ENCODE results near the gene RAD51B.

RAD51B gene

GRCh38 chr14:67943947-67944346 is 124.4 kb downstream of the RAD51B start:
- POLR2A ChIA-PET: interaction anchor here (0.7 kb wide), 2 partner anchors 193 to 881 kb away, joined by 5 to 6 read pairs; no protein-coding TSS in a partner anchor

More at GRCh38 chr14:67943947-67944346, 124.4 kb downstream of the RAD51B start:
- Histone ChIP-seq H3K9me3 (ENCODE audit: control insufficient read depth, insufficient read depth, low read depth, low read length) (no peaks in the 10 kb centered on the region), H3K4me1 (ENCODE audit: control insufficient read depth, insufficient read depth, low read length) (peaks cover 34% of the 10 kb centered on the region), H3K27ac (ENCODE audit: extremely low read depth, low read depth, low read length) (no peak overlapping the region), H3K4me3 (ENCODE audit: low read depth, low read length) (no peak overlapping the region), H3K36me3 (ENCODE audit: control insufficient read depth in 2 of 2, insufficient read depth in 1 of 2, low read length in 2 of 2) (no peaks in the 10 kb centered on the region)
- TF ChIP-seq ZFHX2 (tag by site-specific recombination; conservative IDR thresholded peaks at IDR 0.05) (peak; percentile 64), ZNF654 (tag by site-specific recombination; IDR thresholded peaks at IDR 0.05; ENCODE audit: low read depth) (peak; percentile 93), ZNF19 (tag by site-specific recombination; IDR thresholded peaks at IDR 0.05; ENCODE audit: low read depth) (no peak), ZBTB10 (tag by site-specific recombination; IDR thresholded peaks at IDR 0.05) (no peak), ZNF830 (tag by site-specific recombination; IDR thresholded peaks at IDR 0.05; ENCODE audit: low read depth) (no peak), ZSCAN30 (tag by site-specific recombination; IDR thresholded peaks at IDR 0.05) (peak; percentile 47; the same call in 1 of the 2 replicates), PRDM6 (tag by site-specific recombination; IDR thresholded peaks at IDR 0.05) (peak; percentile 49), ZNF2 (tag by site-specific recombination; IDR thresholded peaks at IDR 0.05) (0 out of 2 replicates have a peak, but pooled peaks have one; percentile 52), BCL6B (tag by site-specific recombination; IDR thresholded peaks at IDR 0.05) (peak; percentile 93), ZNF341 (tag by site-specific recombination; IDR thresholded peaks at IDR 0.05; ENCODE audit: low read depth) (peak; percentile 54), KLF10 (tag by site-specific recombination; IDR thresholded peaks at IDR 0.05) (peak; percentile 18; the same call in 1 of the 2 replicates), ZNF391 (tag by site-specific recombination; IDR thresholded peaks at IDR 0.05; ENCODE audit: borderline replicate concordance, low read depth) (peak; percentile 41; the same call in 1 of the 2 replicates), ZNF274 (IDR thresholded peaks at IDR 0.05; ENCODE audit: low read length) (no peak), ZNF274 (tag by site-specific recombination; IDR thresholded peaks at IDR 0.05; ENCODE audit: borderline replicate concordance) (no peak), SP2 (tag by site-specific recombination; IDR thresholded peaks at IDR 0.05) (no peak), EGR2 (tag by site-specific recombination; IDR thresholded peaks at IDR 0.05; ENCODE audit: low read depth) (0 out of 2 replicates have a peak, but pooled peaks have one; percentile 21), ZNF660 (tag by site-specific recombination; IDR thresholded peaks at IDR 0.05) (0 out of 2 replicates have a peak, but pooled peaks have one; percentile 35), CTCF (tag by site-specific recombination; IDR thresholded peaks at IDR 0.05) (peak; percentile 58; the same call in 1 of the 2 replicates)
- TF ChIP-seq, protein P1, sequence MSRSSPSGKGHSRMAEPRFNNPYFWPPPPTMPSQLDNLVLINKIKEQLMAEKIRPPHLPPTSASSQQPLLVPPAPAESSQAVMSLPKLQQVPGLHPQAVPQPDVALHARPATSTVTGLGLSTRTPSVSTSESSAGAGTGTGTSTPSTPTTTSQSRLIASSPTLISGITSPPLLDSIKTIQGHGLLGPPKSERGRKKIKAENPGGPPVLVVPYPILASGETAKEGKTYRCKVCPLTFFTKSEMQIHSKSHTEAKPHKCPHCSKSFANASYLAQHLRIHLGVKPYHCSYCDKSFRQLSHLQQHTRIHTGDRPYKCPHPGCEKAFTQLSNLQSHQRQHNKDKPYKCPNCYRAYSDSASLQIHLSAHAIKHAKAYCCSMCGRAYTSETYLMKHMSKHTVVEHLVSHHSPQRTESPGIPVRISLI (tag by site-specific recombination; IDR thresholded peaks at IDR 0.05): 0 out of 2 replicates have a peak, but pooled peaks have one; percentile 57
- TF ChIP-seq, protein P2, sequence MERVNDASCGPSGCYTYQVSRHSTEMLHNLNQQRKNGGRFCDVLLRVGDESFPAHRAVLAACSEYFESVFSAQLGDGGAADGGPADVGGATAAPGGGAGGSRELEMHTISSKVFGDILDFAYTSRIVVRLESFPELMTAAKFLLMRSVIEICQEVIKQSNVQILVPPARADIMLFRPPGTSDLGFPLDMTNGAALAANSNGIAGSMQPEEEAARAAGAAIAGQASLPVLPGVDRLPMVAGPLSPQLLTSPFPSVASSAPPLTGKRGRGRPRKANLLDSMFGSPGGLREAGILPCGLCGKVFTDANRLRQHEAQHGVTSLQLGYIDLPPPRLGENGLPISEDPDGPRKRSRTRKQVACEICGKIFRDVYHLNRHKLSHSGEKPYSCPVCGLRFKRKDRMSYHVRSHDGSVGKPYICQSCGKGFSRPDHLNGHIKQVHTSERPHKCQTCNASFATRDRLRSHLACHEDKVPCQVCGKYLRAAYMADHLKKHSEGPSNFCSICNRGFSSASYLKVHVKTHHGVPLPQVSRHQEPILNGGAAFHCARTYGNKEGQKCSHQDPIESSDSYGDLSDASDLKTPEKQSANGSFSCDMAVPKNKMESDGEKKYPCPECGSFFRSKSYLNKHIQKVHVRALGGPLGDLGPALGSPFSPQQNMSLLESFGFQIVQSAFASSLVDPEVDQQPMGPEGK (tag by site-specific recombination; IDR thresholded peaks at IDR 0.05): peak; percentile 87
- CTCF ChIA-PET: interaction anchor here (0.6 to 3.9 kb wide), 22 partner anchors 11 to 884 kb away, joined by 3 to 46 read pairs (median 4); no protein-coding TSS in a partner anchor

Measured in HEK293 (cell line).